ENCODE data around the gene EXOC4.
"Not testable (repeated sequence)": the region's sequence is repeated elsewhere in the genome, so short reads cannot be mapped to it uniquely, and the experiment has no call there.

The EXOC4 gene

GRCh38 chr7:133863362-133864061, 610.6 kb downstream of the EXOC4 start:
- DNase-seq (ENCODE audit: low read depth in 2 of 2) = no peak

DNA sequence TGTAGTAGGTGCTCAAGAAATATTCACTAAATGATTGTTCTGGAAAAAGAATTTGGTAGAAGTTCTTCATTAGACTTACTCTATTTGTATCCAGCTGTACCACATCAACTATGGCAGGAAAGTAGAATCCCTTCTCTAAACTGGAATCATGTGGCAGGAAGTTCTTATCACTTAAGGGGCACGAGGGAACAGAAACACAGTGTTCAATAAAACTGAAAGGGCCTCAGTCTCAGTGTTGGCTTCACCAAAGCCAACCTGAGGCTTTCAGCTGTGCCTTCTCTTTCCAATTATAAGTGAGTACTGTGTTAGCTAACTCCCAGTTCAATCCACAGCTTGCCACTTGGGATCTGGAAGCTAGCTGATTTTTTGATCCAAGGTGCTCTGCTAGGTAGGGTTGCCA, 616.7 kb downstream of the EXOC4 start:
- no peak for DNase-seq (ENCODE audit: low read depth in 2 of 2)

DNA sequence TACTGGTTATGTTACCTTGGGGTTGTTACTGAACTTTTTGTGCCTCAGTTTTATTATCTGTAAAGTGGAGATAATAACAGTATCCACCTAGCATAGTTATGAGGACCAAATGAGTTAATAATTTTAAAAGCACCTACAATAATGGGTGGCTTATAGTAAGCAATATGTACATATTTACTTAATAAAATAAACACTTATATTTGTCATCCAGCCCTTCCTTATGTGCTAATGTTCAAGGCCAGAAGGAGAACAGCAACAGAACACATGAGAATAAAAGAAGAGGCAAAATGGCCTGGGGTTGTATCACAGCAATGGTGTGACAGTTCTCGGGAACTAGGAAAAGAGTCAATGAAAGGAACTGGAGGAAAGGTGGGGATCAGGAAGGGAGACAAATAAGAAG, 618.9 kb downstream of the EXOC4 start:
- no peak for DNase-seq (ENCODE audit: low read depth in 2 of 2)

GRCh38 chr7:133873187-133873586, 620.3 kb downstream of the EXOC4 start:
- DNase-seq (ENCODE audit: low read depth in 2 of 2) = no peak

GRCh38 chr7:133873631-133874030, 620.8 kb downstream of the EXOC4 start:
- DNase-seq (ENCODE audit: low read depth in 2 of 2) = no peak

DNA sequence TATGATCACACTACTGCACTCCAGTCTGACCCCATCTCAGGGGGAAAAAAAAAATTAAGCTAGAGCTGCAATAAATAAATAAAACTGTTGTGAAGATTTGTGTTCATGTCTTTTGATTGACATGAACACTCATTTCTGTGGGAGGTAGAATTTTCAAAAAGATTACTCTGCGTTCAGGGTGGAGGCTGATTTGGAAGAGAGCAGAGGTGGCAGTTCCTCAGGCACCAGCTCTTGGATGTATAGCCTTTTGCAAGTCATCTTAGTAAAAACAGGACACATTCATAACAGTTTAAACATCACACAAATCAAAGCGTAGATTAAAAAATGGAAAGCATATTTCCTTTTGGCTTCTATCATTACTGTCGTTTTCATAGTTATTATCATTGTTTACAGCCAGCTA, 630.7 kb downstream of the EXOC4 start:
- DNase-seq (ENCODE audit: low read depth in 2 of 2) = no peak

DNA sequence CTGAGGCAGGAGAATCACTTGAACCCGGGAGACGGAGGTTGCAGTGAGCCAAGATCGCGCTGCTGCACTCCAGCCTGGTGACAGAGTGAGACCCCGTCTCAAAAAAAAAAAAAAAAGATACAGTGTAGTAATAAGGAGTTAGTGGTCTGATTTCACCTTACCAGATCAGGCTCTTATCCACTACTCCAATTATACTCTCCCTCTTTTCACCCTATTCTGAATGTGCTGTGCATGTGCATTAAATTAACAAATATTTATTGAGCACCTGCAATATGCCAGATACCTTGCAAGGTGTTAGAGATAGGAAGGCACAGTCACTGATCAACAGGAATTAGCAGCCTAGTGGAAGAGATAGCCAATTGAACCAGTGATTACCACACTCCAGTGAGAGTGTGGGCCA, 632.3 kb downstream of the EXOC4 start:
- DNase-seq (ENCODE audit: low read depth in 2 of 2) = no peak

DNA sequence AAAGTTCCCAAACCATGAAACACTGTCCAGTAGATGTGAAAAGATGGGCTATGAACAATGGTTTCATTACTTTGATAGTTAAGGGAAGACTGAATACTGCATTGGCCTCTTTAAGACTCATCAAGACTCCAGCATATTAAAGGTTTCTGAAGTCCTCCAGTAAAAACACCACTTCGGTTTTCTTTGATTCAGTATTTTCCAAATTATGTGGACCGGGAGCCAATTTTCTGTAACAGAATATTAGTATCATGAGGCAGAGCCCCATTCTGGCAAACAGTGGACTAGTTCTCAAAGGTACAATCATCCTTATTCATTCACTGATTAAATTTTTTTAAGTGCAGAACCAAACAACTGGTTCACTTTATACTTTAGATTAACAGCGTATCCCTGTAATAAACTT, 633.2 kb downstream of the EXOC4 start:
- no peak for DNase-seq (ENCODE audit: low read depth in 2 of 2)

DNA sequence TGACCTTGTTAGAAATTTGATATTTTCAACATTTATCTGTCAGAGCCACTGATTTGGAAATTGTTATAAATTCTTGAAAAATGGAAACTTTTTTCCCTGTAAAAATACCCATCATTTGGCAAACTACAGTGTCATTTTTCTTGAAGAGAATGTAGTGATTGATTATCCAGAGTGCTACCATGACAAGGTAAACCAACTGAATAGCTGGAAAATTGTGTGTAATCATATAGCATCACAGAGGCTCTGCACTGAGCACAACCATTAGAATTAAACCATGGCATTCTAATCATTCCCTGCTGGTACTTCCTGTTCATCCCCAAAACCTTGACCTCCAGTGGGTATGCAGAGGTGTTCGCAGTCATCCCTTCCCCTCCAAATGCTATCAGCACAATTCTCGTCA, 633.9 kb downstream of the EXOC4 start:
- DNase-seq (ENCODE audit: low read depth in 2 of 2) = no peak

DNA sequence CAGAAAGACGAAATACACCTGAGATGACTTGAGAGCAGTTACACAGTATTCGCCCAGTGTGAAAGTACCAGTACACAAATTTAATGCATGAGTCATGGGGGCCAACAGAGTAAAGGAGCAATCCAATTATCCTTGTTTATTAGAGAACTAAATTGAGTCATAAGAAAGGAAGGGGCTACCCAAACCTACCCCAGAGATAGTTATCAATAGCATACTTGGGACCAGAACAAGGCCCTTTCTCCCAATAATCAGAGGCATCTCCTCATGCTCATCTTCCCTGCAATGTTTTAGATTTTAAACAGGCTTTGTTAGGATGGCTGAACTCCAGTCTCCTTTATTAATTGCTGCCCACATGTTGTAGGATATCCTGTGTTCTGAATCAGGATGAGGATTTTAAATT, 634.6 kb downstream of the EXOC4 start:
- no peak for DNase-seq (ENCODE audit: low read depth in 2 of 2)

- no peak for DNase-seq (ENCODE audit: low read depth in 2 of 2)
Measured at GRCh38 chr7:133888061-133888930, 635.4 kb downstream of the EXOC4 start.

- DNase-seq (ENCODE audit: low read depth in 2 of 2) = no peak
Measured at GRCh38 chr7:133904776-133905175, 651.9 kb downstream of the EXOC4 start.

- DNase-seq (ENCODE audit: low read depth in 2 of 2) = not testable (repeated sequence)
Measured at GRCh38 chr7:133906553-133906952, 653.7 kb downstream of the EXOC4 start.

GRCh38 chr7:133910761-133911160, 657.9 kb downstream of the EXOC4 start:
- no peak for DNase-seq (ENCODE audit: low read depth in 2 of 2)

DNA sequence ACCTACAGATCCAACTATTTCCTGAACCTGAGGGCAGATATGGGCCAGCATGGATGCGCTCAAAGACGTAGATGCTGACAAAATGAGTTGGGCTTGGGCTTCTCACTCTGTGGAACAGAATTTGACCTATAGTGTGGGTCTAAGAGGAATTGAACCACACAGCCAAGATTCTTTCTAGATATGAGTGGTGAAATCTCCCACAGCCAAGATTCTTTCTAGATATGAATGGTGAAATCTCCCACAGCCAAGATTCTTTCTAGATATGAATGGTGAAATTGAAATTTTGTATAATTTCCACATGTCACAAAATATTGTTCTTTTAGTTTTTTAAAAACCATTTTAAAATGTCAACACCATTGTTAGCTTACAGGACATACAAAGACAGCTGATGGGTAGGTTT, 658.8 kb downstream of the EXOC4 start:
- no peak for DNase-seq (ENCODE audit: low read depth in 2 of 2)

GRCh38 chr7:133912916-133913697, 660.2 kb downstream of the EXOC4 start:
- no peak for DNase-seq (ENCODE audit: low read depth in 2 of 2)

DNA sequence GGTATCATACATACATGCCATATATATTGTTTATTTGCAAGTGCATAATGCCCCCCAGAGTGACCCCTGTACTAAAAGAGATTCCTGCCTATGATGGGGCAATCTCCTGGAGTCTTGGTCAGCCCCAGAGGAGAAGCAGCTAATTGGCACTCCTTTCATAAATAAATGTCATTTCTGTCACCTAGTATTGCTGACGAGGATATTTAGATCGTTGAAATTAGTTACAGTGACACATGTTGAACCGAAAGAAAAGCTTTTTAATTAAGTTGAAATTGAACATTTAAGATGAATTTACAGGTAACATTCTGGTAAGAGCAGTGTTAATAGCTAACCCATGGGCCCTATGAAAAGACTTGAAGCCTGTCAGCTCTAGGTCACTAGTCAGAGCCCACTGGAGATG, 663.7 kb downstream of the EXOC4 start:
- DNase-seq (ENCODE audit: low read depth in 2 of 2) = no peak

DNA sequence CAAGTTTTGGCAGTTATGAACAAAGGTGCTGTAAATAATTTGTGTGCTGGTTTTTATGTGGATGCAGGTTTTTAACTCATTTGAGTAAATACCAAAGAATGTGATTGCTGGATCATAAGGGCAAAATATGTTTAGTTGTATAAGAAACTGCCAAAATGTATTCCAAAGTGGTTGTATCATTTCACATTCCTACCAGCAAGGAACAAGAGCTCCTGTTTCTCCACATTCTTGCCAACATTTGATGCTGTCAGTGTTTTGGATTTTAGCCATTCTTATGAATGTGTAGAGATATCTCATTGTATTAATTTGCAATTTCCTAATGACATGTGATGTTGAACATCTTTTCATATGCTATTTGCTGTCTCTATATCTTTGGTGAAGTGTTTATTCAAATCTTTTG, 666.9 kb downstream of the EXOC4 start:
- no peak for DNase-seq (ENCODE audit: low read depth in 2 of 2)

GRCh38 chr7:133921635-133922182, 668.8 kb downstream of the EXOC4 start:
- DNase-seq (ENCODE audit: low read depth in 2 of 2) = no peak

DNA sequence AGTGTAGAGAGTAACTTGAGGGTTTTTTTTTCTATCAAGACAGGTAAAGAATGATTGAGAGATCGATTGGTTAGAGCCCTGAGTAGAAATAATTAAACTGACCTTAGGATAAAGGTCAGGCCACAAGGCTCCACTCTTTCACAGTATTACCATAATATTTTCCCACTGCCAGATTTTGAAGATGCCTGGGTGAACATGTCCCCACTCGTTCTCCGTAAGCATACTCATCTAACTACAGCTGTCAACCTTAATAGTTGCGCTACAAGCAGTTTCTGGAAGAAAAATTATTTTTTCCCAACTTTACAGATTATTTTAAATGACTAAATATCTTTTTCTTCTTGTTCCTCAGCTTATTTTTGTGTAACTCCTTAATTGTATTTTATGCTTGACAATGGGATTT, 671.1 kb downstream of the EXOC4 start:
- no peak for DNase-seq (ENCODE audit: low read depth in 2 of 2)

GRCh38 chr7:133931053-133931452, 678.2 kb downstream of the EXOC4 start:
- no peak for DNase-seq (ENCODE audit: low read depth in 2 of 2)

DNA sequence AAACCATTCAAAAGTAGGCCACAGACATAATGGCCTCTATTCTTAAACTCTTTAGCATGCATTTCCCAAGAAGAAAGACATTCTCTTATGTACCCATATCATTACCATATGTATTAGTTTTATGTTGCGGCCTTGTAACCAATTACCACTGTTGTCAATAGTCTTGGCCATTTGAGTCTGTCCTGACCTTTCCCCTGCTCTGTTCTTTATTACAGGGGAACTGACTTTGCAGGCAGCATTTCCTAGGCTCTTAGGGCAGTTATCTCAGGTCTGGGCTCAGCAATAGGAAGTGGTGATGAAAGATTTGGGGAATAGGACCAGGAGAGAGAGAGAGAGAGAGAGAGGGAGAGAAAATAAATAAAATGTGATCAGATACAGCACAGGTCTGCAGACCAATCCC, 679.7 kb downstream of the EXOC4 start:
- DNase-seq (ENCODE audit: low read depth in 2 of 2) = no peak
